VCaP (cell line): ENCODE results near the gene EGFR.

ENCODE experiments used
- H3K27ac ChIP-seq: fragments of 450-650 bp; 2 replicates; pipeline ENCODE4 v1.5.1; 2017
- TF ChIP-seq, protein P1 (sequence below): fragments of 450-650 bp; conservative IDR thresholded peaks from 2 replicates; pipeline ENCODE4 v1.5.1; 2017; ENCODE audit warnings: mild to moderate bottlenecking, moderate library complexity

The EGFR gene

GRCh38 chr7:55191161-55191925, 172.5 kb downstream of the EGFR start:
- TF ChIP-seq, protein P1, sequence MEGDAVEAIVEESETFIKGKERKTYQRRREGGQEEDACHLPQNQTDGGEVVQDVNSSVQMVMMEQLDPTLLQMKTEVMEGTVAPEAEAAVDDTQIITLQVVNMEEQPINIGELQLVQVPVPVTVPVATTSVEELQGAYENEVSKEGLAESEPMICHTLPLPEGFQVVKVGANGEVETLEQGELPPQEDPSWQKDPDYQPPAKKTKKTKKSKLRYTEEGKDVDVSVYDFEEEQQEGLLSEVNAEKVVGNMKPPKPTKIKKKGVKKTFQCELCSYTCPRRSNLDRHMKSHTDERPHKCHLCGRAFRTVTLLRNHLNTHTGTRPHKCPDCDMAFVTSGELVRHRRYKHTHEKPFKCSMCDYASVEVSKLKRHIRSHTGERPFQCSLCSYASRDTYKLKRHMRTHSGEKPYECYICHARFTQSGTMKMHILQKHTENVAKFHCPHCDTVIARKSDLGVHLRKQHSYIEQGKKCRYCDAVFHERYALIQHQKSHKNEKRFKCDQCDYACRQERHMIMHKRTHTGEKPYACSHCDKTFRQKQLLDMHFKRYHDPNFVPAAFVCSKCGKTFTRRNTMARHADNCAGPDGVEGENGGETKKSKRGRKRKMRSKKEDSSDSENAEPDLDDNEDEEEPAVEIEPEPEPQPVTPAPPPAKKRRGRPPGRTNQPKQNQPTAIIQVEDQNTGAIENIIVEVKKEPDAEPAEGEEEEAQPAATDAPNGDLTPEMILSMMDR, result no peak
- no peak overlapping the region for H3K27ac ChIP-seq

GRCh38 chr7:55191926-55192692, 173.3 kb downstream of the EGFR start:
- H3K27ac ChIP-seq, result no peak overlapping the region
- TF ChIP-seq, protein P1, result no peak

GRCh38 chr7:55192723-55193122, 173.9 kb downstream of the EGFR start:
- no peak overlapping the region for H3K27ac ChIP-seq
- TF ChIP-seq, protein P1, result no peak

DNA sequence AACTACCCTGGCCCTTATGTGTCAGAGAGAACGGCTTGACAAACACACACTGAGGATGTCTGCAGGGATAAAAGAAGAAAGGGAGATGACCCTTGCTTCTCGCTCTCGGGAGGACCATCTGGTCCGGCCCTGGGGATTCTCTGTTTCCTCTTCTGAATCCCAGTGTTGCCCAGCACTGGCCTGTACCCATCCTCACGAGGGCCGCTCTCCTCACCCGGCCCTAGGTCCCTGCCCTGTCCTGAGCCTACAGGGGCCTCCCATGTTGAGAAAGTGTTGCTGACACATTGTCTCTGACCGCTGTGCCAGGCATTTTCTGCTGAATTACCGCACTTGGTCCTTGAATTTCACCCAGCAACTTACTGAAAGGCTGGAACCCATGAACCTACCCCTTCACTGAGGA, 174.4 kb downstream of the EGFR start:
- H3K27ac ChIP-seq, result no peak overlapping the region
- TF ChIP-seq, protein P1, result no peak

GRCh38 chr7:55194522-55194921, 175.7 kb downstream of the EGFR start:
- no peak overlapping the region for H3K27ac ChIP-seq

DNA sequence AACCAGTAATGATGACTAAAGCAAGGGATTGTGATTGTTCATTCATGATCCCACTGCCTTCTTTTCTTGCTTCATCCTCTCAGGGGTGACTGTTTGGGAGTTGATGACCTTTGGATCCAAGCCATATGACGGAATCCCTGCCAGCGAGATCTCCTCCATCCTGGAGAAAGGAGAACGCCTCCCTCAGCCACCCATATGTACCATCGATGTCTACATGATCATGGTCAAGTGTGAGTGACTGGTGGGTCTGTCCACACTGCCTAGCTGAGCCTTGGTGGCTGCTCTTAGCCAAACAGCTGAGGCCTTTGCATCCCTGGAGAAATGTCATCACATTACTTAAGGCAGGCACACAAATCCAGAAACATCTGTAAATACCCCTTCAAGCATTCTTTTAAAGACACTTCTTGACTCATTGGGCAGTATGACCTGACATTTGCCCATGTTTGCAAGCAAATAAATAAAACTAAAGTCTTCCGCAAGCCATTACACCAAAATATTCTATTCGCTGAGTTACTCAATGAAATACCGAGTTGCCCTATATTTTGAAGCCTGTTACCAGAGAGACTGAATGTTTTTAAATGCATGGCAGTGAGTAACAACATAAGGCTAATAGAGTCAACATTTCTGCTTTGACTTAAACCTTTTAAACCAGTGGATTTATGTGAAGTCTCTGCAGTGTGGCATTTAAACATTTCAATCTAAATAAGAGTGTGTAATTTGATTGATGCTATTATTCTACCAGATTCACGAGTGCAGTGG, 180.0 kb downstream of the EGFR start:
- H3K27ac ChIP-seq, result no peak overlapping the region
- TF ChIP-seq, protein P1, result no peak

More at GRCh38 chr7:55194522-55194921, 175.7 kb downstream of the EGFR start:
- TF ChIP-seq, protein P1, result no peak

DNA sequence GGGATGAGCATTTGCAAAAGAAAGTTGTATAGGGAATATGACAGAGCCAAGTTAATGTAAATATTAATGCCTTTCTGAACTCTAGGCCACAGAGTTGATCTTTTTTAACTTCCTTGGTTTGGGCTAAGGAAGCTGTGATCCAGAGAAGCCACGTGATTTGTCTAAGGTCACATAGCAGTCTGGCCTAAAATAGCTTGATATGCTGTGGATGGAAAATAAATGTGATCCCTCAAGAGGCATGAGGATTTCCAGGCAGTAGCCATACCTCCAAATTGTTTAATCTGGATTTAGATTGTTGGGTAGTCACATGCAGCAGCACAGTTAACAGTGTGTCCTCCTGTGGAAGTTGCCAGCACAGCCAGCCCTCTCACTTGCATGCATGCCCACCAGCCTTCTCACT, 180.6 kb downstream of the EGFR start:
- H3K27ac ChIP-seq, result no peak overlapping the region
- TF ChIP-seq, protein P1, result no peak
